Sciatic nerve (tissue), 2 donors: ENCODE results near the gene GOLGA8B. TPM values are rescaled to one million over a fixed set of nuclear protein-coding genes. Genes with fewer than 3 reads are reported as not detected.
A peak's percentile ranks its signal among the peaks of the same experiment; 100 is the strongest.
"Not testable (repeated sequence)": the region's sequence is repeated elsewhere in the genome, so short reads cannot be mapped to it uniquely, and the experiment has no call there.

Experiments
- ATAC-seq: fragments of 200-7000 bp; cut with Tn5 transposase; one replicate; pipeline ENCODE4 v1.9.1; 2020; ENCODE audit warnings: mild to moderate bottlenecking, moderate library complexity
- DNase-seq: peaks from one replicate; pipeline ENCODE4 v3.0.0-alpha.2; 2020; ENCODE audit warnings: low spot score
- intact Hi-C: fragments of 100-400 bp; cut with DNase I; formaldehyde crosslinking; loops from one replicate; pipeline ENCODE4 v1.14.2; 2022
- total RNA-seq: library from RNA; stranded (reverse); fragmentation: NEBNext Ultra II Directional; extraction: Animal tissue kit (Norgen Biotek cat#: 25700); gene quantifications from one replicate; pipeline ENCODE4 v1.2.1, GENCODE V29; 2021
- donor health status: DM: no; HTN: no; CAD: no.
- donor health status: DM: no; HTN: no; CAD: no.

Gene GOLGA8B
- total RNA-seq, 1 donor from 2014 or later, result 112 TPM

DNA sequence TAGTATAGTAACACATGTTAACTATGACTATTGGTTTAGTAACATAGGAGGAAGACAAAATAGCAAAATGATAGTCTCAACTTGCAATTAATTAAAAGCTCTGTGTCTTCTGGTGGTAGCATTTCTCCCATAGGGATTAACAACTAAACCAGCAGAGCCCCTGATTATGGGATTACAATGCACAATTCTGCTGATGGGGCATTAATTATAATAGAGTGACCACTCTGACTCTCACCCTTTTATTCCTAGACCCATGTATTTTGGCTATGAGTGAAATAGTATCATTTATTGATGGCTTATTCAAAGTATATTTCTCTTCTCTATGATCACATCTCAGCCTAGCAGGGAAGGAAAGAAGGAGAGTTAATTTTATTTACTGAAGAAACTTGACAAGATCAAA, 17.5 kb upstream of the GOLGA8B start:
- DNase-seq, result no peak
- intact Hi-C loops, result no loop called here
- ATAC-seq, result no peak

DNA sequence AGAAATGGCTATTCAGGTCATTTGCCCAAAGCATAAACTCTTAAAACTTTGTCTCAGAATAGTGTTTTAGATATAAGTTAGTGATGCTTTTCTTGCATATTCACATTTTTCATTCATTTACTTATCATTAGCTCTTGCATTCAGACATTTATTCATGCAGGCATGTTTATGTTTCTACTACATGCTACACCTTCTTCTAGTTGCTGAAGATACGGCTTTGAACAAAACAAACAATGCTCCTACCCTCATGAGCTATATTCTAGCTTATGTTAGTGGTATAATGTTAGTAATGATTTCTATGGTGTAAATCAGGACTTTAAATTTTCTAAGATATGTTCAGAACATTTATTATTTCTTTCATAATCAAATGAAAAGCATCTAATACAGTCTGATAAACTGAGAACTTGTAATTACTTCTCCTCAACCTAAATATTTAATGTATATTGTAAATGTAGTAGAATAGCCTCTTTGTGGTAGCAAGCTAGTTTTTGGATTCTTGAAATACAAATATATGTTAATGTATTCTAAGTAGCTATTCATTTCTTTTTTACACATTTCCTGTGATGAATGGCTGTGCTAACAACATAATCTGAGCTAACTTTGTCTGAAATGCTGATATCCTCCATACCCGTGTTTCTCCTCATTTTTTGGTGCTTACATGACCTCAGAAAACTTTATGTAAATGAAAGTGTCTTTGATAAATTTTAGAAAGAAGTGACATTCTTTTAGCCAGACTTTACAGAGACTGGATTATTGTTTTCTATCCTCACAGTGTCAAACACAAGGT, 15.5 kb upstream of the GOLGA8B start:
- ATAC-seq, result no peak
- intact Hi-C loops, result no loop called here
- no peak for DNase-seq

DNA sequence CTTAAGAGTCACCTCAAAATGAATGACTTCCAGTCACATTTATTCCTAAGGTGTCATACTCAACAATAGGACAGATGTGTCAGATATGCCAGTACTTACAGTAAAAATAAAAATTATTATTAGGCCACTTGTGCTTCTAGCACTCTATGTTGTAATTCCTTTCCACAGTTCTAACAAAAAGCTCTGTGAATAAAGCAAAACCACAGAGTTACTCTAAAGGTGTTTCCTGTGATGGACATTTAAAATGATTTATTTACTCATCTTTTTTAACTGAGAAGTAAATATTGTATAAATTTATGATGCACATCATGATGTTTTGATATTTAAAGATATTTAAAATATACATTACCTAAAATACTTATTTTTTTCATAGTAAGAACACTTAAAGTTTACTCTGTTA, 13.9 kb upstream of the GOLGA8B start:
- ATAC-seq, result no peak
- intact Hi-C loops, result no loop called here
- no peak for DNase-seq

DNA sequence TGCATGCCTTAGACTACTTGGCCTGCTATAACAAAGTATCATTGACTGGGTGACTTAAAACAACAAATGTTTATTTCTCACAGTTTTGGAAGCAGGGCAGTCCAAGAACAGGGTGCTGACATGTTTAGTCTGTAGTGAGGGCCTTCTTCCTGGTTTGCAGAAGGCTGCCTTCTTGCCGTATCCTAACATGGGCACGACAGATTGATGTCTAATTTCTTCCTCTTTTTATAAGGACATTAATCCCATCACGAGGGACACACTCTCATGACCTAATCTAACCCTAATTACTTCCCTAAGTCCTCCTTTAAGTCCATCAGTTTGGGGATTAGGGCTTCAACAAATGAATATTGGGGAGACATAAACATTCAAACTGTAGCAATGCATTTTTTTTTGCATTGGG, 10.9 kb upstream of the GOLGA8B start:
- intact Hi-C loops, result no loop called here
- DNase-seq, result no peak
- ATAC-seq, result no peak

DNA sequence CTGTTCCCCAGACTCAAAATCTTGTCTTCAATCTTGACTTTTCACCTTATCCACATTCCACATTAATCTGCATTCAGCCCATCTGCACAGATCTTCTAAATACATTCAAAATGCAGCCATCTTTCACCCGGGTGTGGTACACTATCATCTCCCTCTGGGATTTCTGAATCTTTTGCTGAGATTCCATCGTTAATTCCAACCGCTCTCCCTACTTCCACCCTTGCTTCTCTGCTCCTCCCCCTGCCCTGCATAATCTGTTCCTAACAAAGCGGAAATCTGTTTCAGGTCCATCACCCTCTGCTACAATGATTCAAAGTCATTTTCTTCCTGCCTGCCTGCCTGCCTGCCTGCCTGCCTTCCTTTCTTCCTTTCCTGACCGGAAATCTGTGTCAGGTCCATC, 7.9 kb upstream of the GOLGA8B start:
- ATAC-seq (no peak), DNase-seq (no peak)
- intact Hi-C loops, result no loop called here

DNA sequence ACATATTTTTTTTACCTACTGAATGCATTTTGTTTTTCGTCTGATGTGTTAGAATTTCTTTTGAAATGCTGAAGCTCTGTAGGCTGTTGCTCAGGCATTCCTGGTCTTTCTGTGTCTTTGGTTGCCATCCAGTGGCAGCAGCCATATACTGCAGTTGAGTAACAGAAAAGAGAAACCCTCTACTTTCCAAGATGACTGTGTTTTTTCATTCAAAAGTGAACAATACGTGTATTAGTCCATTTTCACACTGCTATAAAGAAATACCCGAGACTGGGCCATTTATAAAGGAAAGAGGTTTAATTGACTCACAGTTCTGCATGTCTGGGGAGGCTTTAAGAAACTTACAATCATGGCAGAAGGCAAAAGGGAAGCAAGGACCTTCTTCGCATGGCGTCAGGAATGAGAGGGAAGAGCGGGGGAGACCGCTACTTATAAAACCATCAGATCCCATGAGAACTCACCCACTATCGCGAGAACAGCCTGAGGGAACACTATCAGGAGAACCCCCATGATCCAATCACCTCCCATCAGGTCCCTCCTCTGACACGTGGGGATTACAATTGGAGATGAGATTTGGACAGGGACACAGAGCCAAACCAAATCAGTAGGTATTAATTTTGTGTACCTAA, 4.7 kb upstream of the GOLGA8B start:
- intact Hi-C loops, result no loop called here
- peak; percentile 88 for ATAC-seq
- peak; percentile 70 for DNase-seq

DNA sequence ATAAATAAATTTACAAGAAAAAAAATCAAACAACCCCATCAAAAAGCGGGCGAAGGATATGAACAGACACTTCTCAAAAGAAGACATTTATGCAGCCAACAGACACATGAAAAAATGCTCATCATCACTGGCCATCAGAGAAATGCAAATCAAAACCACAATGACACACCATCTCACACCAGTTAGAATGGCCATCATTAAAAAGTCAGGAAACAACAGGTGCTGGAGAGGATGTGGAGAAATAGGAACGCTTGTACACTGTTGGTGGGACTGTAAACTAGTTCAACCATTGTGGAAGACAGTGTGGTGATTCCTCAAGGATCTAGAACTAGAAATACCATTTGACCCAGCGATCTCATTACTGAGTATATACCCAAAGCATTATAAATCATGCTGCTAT, 2.5 kb upstream of the GOLGA8B start:
- intact Hi-C loops, DNase-seq, ATAC-seq: not testable (repeated sequence)

DNA sequence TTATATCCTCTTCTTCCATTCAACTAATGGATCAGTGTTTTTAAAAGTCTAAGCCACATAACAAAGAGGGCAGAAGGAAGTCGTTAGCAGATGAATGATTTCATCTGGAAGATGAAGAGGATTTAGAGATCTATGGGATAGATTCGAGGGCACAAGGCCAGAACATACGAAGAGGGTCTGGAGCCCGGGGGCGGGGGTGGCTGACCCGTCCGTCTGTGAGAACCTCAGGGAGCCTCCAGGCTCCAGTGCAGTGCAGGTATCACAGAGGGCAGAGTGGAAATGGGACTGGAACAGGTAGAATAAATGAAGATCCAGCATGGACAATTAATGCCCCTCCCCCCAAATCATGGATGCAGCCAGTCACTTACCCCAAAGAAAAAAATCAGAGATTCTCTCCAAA, 1.5 kb upstream of the GOLGA8B start:
- ATAC-seq, result no peak
- DNase-seq, result no peak
- intact Hi-C loops, result no loop called here

DNA sequence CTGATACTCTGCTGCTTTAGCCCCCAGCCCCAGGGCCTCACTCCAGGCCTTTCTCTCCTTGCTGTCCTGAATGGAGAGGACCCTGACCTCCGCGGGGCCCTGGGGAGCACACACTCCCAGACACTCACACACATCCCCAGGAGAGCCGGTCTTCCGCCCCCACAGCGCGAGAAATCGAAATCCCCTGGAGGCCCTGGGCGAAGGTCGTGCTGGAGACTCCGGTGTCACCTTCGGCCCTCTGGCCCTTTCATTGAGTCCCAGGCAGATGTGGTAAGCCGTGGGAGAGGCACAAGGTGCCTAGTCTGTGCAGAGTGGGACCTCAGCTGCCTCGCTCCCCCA, 848 bp upstream of the GOLGA8B start:
- no peak for ATAC-seq
- DNase-seq, result no peak
- intact Hi-C loops, result no loop called here

DNA sequence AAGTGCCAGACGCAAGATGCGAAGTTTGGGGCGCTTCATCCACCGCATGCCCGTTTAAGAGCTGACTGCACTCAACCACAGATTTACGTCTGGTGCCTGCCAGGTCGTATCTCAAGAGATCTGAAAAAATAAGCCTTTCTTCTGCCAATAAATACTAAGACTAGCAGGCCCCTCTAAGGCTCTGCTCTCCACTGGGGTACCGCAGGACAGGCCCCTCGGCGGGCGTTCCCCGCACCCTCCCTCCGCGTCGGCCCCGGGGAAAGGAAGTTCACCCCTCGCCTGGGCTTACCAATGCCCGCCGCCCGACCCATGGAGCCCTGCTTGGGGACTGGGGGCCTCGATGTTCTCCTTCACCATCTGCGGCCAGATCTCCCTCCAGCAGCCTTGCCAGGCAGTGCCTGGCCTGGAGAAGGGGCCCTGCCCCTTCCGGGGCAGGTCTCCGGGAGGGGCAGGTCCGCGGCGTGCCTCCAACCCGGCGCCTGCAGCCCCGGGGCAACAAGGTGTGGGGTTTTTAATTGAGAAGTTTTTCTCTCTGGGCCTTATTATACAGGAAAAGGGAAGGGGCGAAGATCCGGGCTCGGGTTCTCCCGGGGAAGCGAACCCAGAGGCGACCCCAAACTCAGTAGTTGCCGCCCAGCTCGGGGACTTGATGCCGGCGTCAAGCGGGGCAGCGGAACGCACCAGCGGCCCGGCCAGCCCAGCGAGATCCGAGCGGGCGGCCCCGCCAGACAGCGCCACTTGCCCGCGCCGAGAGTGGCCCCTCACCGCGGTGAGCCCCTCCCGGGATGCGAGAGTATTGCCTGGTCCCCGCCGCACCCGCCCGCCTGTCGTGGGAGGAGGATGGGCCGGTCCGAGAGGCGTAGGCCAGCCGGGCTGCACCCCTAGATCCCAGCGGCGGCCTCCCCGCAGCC, 735 bp downstream of the GOLGA8B start:
- DNase-seq (no peak), ATAC-seq (peak; percentile 64)
- intact Hi-C loops, result no loop called here

DNA sequence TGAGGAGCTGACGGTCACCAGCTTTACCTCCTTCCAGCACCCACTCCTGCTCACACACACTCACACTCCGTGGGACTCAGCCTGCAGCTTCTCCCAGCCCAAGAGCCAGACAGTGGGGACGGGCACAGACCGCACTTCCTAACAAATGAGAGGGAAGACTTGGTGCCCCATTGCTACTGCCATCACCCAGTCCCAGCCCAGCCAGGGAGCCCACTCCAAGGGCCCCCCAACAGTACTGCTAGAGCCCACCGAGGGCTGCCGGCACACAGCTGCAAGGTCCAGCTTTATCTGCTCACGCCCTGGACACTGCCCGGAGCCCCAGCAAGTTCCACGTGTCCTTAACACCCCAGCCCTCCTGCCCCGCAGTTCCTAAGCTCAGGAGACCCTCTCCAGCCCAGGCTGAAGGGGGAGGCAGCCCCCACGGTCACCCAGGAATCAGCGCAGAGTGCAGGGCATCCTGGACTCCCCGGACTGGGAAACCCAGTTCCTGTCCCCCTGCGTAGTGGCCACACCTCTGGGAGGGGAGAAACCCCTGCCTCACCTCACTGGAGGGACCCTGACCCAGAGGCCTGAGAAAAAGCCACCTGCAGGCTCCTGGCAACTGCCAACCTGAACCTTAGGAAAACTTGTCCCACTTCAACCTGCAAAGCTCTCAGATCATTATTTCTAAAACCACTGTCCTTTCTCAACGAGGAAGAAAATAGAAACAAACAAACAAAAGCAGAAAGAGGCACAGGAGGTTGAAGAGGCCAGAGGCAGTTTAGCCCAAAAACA, 1.6 kb downstream of the GOLGA8B start:
- ATAC-seq, intact Hi-C loops, DNase-seq: not testable (repeated sequence)

DNA sequence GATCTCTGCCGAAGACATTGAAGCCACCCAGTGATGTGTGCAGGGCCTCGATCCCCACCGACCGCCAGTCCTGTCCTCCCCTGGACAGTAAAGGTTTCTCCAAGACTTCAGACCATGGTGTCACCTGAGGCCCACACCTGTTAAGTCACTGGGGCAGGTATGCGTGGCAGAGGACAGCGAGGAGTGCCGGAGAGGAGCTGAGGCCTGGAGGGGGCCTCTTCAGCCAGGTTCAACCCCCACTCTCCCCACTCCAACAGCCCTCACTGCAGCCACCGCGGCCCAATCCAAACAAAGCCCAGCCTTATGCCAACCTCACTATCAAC, 2.4 kb downstream of the GOLGA8B start:
- ATAC-seq (no peak), DNase-seq (no peak)
- intact Hi-C loops, result no loop called here

DNA sequence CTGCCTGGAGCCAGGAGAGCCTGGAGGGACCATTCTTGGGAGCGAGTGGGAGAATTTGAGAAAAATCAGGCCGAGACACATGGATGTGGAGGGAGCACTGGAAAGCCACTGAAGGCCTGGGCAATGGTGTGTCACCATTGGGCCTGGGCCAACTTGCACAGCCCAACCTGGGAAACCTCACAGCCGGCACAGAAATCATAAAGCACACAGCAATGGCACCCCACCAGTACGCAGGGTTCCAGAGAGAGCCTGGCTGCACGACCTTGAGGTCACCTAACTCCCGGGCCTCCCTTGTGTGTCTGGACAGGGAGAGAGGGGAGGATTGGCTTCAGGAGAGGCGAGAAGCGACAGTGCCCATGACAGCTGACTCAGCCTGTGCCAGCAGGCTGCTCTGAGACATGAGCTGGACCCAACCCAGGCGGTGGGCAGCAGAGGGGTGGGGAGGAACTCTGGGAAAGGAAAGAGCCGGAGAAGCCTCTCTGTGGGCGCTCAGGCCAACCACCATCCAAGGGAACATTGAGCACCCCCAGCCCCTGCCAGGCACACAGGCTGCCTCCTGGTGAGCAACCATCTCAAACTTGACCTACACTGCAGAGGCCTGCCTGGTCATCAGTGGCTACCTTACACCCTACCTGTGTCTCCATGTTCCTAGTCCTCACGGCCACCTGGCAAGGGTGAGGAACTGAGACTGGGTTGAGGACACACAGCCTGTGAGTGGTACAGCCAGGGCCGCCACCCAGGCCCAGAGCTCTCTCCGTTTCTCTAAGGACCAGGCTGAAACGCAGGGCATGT, 3.0 kb downstream of the GOLGA8B start:
- DNase-seq, ATAC-seq, intact Hi-C loops: not testable (repeated sequence)

DNA sequence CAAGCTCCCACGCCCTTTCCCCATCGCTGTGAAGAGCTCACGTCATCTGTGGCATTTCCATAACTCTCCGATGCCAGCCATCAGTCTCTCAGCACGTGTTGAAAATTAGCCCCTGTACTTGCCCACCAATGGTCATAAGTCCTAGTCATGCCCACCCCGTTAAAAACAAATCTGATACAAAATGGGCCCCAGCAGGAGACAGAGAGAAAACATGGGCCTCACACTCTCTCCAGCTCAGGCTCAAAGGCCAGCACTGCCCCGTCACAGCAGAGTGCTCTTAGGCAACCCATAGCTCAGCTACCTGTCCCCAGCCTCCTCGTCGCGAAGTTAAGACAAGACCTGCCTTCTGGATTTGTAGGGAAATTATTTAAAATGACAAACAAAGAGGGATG, 5.2 kb downstream of the GOLGA8B start:
- DNase-seq (no peak), ATAC-seq (no peak)
- intact Hi-C loops, result no loop called here

DNA sequence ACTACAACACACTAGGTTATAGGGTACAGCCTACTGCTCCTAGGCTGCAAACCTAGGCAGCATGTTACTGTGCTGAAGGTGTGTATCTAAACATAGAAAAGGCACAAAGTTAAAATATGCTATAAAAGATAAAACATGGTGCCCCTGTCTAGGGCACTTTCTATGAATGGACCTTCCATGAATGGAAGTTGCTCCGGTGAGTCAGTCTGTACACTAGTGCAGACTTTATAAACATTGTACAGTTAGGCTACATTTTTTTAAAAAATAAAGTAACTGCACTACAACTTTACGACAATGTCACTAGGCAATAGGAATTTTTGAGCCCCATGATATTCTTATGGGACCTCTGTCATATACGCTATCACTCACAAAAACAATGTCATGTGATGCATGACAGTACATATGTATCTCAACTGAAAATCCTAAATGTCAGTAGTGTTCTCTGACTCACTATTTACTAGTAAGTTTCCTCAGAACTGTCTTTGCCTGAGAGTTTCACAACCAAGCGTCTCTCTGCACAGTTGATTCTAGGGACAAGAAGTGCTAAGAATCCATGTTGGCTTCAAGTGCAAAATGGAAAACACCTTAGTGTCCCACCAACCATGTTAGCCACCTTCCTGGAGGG, 5.7 kb downstream of the GOLGA8B start:
- ATAC-seq, intact Hi-C loops, DNase-seq: not testable (repeated sequence)

DNA sequence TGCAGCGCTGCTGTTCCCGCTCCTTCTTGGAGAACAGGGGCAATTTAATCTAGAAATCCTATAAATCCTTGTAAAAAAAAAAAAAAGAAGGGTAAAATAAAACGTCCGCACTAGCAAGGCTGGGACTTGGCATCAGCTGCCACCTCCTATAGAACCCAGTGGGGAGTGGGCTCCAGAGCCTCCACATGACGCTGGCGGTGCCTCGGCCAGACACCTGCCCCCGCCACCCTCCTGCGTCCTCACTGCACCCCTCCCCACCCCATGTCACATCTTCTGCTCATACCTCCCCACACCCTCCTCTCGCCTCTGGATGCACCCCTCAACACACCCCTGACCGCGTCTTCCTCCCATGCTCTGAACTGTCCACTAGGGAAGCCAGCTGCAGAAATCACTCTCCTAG, 8.4 kb downstream of the GOLGA8B start:
- intact Hi-C loops, DNase-seq, ATAC-seq: not testable (repeated sequence)

DNA sequence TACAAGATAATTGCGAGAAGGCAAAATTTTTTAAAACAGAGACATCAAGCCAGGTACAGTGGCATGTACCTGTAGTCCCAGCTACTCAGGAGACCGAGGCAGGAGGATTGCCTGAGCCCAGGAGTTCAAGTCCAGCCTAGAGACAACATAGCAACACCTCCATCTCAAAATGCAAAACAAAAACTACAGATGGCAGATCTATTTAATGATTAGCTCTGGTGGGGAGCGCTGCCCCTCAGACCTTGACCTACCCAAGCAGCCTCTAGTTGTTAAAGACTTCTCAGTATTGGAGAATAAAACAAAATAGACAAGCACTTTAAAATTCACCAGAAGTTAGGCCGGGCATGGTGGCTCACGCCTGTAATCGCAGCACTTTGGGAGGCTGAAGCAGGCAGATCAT, 10.5 kb downstream of the GOLGA8B start:
- ATAC-seq, result not testable (repeated sequence)

More for the DNA sequence above, 10.5 kb downstream of the GOLGA8B start:
- intact Hi-C loops, DNase-seq: not testable (repeated sequence)
